Activated T-helper 9 cell treated with anti-CD3 and anti-CD28 coated beads, Interleukin-2, amount 50 U/mL, for 16 hours (primary cell): ENCODE results near the gene CD82.
"Not testable (repeated sequence)": the region's sequence is repeated elsewhere in the genome, so short reads cannot be mapped to it uniquely, and the experiment has no call there.

Experiments used
- DNase-seq: peaks from one replicate; pipeline ENCODE4 v3.0.0-alpha.2; 2020; ENCODE audit warnings: low read depth

CD82 gene

DNA sequence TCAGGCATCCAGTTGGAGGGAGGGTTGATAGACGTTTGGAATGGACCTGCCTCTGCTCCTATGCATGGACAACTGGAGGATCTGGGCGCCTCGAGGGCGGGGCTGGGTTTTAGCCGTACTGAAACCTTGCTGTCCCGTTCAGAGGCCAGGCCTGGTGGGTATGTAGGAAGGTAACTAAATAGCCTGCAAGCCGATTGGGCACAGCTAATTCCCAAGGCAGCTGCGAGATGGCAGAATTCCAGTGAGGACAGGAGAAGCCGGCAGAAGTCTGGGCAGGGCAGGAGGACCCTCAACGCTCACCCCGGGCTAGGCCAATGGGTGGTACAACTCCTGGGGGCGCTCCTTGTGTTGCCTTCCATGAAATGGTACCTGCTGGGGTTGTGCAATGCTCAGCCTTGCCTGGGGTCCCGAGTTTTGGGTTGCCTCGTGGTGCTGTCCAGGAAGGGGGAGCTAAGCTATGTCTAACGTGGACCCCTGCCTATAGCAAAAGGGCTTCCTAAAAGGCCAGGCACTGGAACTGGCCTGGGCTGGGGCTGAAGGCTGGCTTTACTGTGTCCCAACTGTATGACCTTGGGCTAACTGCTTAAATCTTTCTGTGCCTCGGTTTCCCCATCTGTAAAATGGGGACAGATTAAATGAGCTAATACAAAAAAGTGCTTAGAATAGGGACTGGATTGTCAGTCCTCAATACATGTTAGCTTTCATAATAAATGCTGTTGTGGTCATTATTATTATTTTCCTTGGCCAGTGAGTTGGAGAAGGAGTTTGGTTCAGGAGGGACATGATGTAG, 30.1 kb upstream of the CD82 start:
- DNase-seq: no peak

DNA sequence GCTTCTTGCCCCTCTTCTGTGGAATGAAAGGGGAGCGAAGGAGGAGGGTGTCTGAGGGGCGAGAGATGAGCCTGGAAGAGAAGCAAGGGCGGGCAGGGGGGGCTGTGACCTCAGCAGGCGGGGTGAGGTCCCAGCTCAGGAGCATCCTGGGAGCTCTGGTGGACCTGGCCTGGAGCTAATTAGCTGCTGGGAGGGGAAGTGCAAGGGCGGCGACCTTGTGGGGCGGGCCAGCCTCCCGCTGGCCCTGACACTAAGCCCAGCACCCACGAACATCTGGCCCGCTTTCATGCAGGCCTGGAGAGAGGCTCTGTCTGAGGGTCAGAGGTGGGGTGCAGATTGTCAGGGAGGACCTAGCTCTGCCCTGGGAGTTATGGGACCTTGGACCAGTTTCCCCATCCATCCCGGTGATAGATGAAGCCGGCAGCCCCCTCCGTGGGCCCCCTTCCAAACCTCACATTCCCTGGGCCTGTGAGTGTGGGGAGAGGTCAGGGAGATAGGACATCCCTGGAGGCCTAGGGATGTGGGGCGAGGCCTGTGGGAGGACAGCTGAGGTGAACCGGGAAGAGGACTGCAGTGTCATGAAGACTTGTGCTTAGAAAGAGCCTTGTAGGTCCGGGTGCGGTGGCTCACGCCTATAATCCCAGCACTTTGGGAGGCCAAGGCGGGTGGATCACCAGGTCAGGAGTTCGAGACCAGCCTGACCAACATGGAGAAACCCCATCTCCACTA, 28.5 kb upstream of the CD82 start:
- DNase-seq: no peak

DNA sequence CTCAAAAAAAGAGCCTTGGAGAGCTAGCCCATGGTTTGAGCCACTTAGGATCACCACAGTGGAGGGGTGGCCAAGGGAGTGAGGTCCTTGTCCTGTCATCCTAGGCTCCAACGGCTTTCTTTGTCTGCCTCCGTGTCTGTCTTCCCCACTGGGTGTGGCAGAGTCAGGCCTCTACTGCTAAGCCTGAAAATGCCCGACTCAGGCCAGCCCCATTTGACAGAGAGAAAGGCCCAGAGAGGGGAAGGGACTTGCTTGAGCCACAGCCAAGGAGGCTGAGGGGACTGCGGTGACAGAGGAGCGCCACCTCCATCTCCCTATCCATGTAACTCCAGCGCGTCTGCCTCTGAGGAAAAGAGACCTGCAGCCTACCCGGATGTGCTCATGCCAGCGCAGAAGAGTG, 27.8 kb upstream of the CD82 start:
- no peak for DNase-seq

DNA sequence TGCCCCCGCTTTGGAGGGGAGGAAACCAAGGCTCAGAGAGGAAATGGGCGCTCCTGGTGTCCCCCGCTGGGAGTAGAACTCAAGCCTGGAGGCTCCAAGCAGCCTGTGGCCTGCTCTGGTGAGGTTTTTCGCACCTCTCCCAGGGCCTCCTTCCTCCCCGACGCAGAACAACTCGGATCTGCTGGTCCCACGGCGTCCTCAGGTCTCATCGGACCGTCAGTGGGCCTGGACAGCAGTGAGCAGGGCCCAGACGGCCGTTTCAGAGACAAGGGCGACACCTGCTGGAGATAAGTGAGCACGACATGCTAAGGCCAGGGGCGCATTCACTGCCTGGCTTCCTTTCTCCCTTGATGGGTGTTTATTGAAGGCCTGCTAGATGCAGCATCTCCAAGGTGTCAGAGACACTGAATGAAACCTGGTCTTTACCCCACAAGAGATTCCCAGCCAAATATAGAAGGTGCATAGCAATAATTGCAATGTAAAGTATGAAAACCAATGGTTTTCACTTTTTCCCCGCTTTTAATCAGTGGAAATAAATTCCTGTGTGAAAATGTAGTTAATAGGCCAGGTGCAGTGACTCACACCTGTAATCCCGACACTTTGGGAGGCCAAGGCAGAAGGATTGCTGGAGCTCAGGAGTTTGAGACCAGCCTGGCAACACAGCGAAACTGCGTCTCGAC, 26.9 kb upstream of the CD82 start:
- peak; percentile 57 for DNase-seq

DNA sequence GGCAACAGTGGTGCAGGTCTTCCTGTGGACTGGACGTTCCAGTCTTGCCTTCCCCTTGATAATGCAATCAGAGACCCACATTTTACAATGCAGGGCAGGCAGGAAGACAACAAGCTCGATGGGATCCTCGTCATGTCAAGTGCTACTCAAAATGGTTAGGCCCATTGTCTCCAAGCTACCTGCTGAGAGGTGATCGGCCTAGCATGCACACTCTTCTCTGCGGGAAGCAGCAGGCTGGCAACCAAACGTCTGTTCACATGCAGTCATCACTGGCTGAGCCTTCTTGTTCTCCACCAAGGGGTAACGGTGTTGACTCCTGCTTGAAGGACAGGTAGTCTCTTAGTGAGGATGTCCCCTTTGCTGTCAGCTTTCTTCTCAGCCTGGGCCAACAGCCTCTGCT, 25.5 kb upstream of the CD82 start:
- DNase-seq: no peak

DNA sequence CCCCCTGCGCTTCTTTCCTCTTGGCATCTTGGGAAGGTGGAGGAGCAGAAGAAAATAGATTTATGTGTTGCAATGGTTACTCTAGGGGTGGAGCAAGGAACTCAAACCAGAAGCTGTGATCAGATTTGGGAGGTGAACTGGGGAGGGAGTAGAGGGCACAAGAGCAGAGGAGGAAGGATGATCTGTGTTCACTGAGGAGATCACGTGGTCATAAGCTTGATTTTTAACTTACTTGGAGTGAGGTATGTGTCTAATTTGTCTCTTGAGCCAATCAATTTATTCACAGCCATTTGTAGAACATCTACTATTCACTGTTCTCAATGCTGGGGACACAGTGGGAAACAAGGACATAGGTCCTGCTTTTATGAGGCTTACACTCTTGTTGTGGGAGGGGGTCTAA, 24.8 kb upstream of the CD82 start:
- no peak for DNase-seq

DNA sequence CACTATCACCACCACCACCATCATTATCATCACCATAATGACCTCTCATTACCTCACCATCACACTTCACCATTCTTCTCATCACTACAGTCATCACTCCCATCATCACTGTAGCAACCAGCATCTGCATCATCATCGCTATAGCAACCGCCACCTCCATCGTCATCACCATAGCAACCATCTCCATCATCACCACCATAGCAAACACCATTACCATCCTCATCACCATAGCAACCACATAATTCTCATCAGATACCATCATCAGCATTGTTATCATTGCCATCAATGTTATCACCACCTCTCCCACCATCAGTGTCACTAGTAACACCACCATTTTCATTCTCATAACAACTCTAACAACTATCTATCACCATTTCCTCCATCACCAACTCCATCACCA, 23.1 kb upstream of the CD82 start:
- no peak for DNase-seq

DNA sequence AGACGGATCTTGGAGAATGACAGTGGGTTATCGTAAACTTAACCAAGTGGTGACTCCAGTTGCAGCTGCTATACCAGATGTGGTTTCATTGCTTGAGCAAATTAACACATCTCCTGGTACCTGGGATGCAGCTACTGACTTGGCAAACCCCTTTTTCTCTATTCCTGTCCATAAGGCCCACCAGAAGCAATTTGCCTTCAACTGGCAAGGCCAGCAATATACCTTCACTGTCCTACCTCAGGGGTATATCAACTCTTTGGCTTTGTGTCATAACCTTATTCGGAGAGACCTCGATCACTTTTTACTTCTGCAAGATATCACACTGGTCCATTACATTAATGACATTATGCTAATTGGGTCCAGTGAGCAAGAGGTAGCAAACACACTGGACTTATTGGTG, 18.5 kb upstream of the CD82 start:
- not testable (repeated sequence) for DNase-seq

DNA sequence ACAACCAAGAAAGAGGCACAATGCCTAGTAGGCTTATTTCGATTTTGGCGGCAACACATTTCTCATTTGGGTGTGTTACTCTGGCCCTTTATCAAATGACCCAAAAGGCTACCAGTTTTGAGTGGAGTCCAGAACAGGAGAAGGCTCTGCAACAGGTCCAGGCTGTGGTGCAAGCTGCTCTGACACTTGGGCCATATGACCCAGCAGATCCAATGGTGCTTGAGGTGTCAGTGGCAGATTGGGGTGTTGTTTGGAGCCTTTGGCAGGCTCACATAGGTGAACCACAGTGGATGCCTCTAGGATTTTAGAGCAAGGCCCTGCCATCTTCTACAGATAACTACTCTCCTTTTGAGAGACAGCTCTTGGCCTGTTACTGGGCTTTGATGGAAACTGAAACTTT, 17.9 kb upstream of the CD82 start:
- DNase-seq: not testable (repeated sequence)

DNA sequence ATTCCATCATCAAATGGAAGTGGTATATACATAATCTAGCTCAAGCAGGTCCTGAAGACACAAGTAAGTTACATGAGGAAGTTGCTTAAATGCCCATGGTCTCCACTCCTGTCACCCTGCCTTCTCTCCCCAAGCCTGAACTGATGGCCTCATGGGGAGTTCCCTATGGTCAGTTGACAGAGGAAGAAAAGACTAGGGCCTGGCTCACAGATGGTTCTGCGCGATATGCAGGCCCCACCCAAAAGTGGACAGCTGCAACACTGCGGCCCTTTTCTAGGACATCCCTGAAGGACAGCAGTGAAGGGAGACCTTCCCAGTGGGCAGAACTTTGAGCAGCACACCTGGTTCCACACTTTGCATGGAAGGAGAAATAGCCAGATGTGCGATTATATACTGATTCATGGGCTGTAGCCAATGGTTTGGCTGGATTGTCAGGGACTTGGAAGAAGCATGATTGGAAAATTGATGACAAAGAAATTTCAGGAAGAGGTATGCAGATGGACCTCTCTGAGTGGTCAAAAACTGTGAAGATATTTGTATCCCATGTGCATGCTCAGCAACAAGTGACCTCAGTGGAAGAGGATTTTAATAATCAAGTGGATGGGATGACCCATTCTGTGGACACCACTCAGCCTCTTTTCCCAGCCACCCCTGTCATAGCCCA, 17.3 kb upstream of the CD82 start:
- no peak for DNase-seq

DNA sequence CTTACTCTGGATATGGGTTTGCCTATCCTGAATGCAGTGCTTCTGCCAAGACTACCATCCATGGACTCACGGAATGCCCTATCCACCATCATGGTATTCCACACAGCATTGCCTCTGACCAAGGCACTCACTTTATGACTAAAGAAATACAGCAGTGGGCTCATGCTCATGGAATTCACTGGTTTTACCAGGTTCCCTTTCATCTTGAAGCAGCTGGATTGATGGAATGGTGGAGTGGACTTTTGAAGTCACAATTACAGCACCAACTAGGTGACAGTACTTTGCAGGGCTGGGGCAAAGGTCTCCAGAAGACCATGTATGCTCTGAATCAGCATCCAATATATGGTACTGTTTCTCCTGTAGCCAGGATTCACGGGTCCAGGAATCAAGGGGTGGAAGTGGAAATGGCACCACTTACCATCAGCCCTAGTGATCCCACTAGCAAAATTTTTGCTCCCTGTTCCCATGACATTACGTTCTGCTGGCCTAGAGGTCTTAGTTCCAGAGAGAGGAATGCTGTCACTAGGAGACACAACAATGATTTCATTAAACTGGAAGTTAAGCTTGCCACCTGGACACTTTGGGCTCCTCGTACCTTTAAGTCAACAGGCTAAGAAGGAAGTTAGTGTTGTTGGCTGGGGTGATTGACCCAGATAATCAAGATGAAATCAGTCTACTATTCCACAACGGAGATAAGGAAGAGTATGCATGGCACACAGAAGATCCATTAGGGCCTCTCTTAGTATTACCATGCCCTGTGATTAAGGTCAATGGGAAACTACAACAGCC, 16.3 kb upstream of the CD82 start:
- not testable (repeated sequence) for DNase-seq

DNA sequence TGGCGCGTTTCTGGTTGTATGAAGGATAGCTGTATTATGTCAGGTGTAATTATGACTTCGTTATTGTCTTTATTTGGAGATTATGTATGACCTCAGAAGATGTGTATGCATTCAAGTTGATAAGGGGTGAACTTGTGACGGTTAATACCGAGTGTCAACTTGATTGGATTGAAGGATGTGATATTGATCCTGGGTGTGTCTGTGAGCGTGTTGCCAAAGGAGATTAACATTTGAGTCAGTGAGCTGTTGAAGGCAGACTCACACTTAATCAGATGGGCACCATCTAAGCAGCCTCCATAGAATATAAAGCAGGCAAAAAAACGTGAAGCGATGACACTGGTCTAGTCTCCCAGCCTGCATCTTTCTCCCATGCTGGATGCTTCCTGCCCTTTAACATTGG, 15.3 kb upstream of the CD82 start:
- no peak for DNase-seq

DNA sequence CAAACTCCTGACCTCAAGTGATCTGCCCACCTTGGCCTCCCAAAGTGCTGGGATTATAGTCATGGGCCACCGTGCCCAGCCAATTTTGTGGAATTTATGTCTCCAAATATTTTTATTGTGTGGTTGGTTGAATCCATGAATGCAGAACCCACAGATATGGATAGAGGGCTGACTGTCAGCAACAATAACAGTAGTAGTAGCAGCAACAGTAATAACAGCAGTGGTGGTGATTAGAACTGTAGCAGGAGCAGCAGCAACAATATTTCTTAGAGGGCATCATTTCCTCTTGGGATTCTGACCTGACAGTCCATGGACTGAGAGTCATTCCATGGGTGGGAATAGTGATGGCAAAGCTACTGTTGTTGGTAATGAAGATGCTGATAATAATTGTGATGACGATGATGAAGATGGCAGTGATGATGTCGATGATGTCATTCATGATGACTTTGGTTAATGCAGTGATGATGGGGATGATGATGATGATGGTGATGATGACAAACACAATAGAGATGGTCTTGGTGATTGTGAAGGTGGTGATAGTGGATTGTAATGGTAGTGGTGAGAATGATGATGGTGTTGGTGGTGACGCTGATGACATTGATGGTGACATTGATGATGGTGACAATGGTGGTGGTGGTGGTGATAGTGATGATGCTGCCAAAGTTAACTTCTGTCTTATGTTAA, 13.9 kb upstream of the CD82 start:
- no peak for DNase-seq

DNA sequence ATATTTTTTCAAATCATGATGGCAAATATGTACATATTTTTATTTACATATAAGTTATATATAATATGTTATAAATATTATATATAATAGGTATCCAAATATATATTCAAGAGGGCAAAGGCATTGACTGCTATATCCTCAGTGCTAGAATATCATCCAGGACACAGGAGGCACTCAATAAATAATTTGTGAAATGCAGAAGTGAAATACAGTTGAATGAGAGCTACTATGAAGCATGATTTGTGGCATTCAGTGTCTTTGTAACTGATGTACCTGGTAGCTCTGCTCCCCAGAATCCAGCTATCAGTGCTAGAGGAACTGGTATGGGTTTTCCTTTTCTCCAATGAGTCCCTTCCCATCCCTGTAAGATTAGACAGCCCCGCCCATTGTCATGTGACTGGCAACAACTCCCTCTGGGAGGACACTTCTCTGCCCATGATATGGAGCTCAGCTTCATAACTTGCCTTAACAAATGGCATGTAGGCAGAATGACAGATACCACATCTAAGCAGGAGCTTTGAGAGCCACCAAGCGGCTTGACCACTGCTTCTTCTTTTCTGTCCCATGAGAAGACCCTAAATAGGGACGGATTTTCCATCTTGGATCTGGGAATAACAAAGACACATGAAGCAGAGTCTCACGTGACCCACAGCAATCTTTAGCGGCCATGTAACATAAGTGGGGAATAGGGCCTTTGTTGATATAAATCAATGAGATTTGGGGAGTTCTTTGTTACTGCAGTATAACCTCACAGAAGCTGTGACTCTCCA, 10.2 kb upstream of the CD82 start:
- no peak for DNase-seq

DNA sequence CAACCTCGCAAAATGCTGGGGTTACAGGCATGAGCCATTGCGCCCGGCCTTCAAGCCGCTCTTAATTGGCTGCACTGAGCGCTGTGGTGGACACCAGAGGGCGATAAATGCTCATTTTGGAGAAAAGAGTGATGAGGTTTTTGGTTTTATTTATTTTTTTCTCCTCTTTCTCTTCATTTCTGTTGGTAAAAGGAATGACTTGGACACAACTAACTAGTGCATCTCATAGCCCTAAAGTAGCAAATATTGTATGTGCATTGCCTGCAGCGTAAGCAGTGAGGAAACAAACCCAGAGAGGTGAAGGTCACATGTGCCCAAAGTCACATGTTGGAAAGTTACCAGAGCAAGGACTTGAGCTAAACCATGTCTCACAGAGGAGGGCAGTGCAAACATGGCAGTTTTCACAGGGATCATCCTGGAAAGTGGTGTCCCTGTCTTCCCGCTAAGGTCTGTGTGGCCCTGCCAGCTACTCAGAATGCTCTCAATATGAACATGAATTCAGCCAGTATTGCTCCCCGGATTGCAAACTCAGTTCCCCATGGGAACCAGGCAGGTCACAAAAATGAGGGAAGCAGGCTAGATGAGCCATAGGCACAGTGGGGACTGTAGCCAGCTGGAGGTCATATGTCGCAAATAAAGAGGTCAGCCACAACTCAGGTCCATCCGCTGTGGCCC, 8.6 kb upstream of the CD82 start:
- peak; percentile 47 for DNase-seq

DNA sequence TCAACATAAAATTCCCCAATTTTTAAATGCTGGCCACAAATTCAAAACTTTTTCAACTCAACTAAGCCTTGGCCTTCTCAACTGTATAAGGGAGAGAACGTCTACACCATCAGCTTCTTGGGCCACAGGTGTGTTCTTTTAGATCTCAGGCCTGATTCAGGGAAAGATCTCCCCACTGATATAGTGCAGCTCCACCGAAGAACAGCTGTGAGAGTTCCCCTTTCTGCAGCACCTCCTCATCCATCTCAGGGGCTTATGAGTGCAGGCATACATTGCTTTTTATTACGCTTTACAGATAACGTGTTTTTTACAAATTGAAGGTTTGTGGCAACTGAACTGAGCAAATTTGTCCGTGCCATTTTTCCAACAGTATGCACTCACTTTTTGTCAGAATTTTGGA, 8.0 kb upstream of the CD82 start:
- DNase-seq: no peak

DNA sequence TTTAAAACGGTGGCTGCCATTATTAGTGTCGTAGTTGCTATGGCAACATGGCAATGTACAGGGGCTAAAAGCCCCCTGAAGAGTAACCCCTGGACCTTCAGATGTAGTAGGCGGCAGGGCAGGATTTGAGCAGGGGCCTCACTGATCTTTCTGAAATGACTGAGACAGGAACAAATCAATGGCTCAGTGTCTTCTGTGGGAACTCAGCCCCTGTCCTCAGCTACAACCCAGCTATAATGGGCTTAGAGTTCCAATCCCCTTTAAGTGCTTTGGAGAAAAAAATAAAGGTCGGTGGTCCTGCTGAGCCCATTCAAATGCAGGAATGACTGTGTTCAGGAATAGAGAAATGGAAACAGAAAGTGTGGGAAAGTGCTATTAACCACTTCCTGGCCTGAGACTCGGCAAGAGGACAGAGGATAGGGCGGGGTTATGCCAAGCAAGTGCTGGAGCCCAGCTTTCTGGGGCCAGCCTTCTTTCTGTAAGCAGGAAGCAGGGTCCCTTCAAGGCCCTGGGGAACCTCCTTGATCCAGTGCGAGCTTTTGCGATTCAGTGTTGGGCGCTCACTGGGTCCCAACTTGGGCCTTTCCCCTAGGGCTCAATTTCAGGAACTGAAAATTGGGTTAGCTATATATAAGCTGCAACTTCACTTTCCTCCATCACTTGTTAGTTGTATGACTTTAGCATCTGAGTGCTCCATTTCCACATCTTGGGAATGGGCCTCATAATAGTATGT, 6.1 kb upstream of the CD82 start:
- no peak for DNase-seq

DNA sequence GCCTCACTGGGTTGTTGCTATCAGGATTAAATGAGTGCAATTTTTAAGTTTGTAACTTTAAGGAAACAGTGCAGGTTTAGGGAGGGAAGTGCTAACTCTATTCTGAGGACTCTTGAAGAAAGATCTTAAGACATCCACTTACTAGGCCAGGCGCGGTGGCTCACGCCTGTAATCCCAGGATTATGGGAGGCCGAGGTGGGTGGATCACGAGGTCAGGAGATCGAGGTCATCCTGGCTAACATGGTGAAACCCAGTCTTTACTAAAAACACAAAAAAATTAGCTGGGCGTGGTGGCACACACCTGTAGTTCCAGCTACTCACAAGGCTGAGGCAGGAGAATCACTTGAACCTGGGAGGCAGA, 5.5 kb upstream of the CD82 start:
- DNase-seq: not testable (repeated sequence)

DNA sequence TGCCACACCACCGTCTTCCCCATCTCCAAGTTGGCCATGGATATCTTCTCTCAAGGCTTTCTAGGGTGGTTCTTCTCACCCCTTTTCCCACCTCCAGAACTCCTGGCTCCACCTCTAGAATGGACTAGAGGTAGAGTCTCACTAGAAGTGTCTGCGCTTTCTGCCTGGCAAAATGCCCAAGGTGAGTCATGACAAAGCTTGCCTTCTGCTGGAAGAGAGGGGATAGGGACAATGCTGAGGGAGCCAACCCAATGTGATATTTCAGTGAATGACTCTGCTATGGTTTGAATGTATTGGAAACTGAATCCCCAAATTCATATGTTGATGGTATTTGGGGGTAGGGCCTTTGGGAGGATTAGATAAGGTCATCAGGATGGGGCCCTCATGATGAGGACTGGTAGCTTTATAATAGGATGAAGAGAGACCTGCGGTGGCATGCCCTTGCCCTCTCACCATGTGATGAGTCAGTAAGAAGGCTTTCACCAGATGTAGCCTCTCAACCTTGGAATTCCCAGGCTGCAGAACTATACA, 4.1 kb upstream of the CD82 start:
- no peak for DNase-seq
